ENCODE measurements around the gene SEL1L3. TPM values are rescaled to one million over a fixed set of nuclear protein-coding genes. Genes with fewer than 3 reads are reported as not detected.

The SEL1L3 gene
- total and polyA plus RNA-seq, 2 donors (not counting 1 experiment from before 2014, with no cell fraction given) = 120 to 280 TPM

DNA sequence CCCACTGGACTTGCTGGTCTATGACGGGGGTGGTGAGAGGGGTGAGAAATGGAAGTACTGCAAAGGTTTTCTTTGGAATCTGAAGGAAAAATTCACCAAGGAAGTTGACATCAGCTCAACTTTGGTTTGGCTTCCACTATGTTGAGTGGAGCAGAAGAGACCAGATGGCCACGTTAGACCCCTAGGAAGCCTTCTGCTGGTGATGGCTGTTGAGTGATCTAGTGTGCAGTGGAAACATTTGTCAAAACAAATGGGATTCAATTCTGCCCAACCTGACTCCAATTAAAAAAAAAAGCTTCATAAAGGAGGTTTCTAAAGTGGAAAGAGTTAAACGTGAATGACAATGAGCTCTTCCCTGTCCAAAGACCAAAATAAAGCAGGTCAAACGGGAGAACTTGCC lies 25.7 kb downstream of the SEL1L3 start:
- H2AFZ ChIP-seq (ENCODE audit: insufficient read depth, low read depth, low read length, poor library complexity, severe bottlenecking) = no peak overlapping the region
- intact Hi-C loops (cut with micrococcal nuclease) = no loop called here
- peaks cover 5 to 13% of the 10 kb centered on the region in 2 donors for H3K4me1 ChIP-seq (ENCODE audit: control insufficient read depth in 2 of 2, insufficient read depth in 2 of 2, low read length in 2 of 2)
- no peak overlapping the region for H3K4me2 ChIP-seq (replicated peaks; ENCODE audit: low read depth, low read length, poor library complexity, severe bottlenecking)
- H3K36me3 ChIP-seq (replicated peaks in 1 of 2; ENCODE audit: control extremely low read depth in 1 of 2, control insufficient read depth in 1 of 2, extremely low read depth in 1 of 2, insufficient read depth in 2 of 2, low read length in 1 of 2) = peaks cover 4 to 76% of the 10 kb centered on the region in 2 experiments
- H3K79me2 ChIP-seq (ENCODE audit: control insufficient read depth, insufficient read depth, low read length) = peaks cover 100% of the 10 kb centered on the region
- H4K20me1 ChIP-seq (ENCODE audit: control insufficient read depth, insufficient read depth, low read length, poor library complexity, severe bottlenecking) = peaks cover 100% of the 10 kb centered on the region
- DNase-seq (no peak), ATAC-seq (ENCODE audit: low read depth) (no peak)
- Mint-ChIP-seq H3K27ac (no peak overlapping the region), H3K4me1 (peaks cover 71% of the 10 kb centered on the region), H3K4me3 (no peak overlapping the region), H3K9me3 (ENCODE audit: insufficient read depth) (no peaks in the 10 kb centered on the region), H3K27me3 (no peaks in the 10 kb centered on the region)
- no peak overlapping the region for H3K27ac ChIP-seq (ENCODE audit: low read length in 2 of 2)
- no peak overlapping the region for H3K9ac ChIP-seq (ENCODE audit: low read length)
- no peaks in the 10 kb centered on the region for H3K27me3 ChIP-seq (replicated peaks in 1 of 4; ENCODE audit: control extremely low read depth in 1 of 4, control insufficient read depth in 3 of 4, insufficient read depth in 4 of 4, low read length in 3 of 4)
- no peaks in the 10 kb centered on the region for H3K9me3 ChIP-seq (ENCODE audit: control extremely low read depth in 1 of 3, control insufficient read depth in 2 of 3, insufficient read depth in 1 of 3, low read length in 2 of 3)
- TF ChIP-seq, protein P1, sequence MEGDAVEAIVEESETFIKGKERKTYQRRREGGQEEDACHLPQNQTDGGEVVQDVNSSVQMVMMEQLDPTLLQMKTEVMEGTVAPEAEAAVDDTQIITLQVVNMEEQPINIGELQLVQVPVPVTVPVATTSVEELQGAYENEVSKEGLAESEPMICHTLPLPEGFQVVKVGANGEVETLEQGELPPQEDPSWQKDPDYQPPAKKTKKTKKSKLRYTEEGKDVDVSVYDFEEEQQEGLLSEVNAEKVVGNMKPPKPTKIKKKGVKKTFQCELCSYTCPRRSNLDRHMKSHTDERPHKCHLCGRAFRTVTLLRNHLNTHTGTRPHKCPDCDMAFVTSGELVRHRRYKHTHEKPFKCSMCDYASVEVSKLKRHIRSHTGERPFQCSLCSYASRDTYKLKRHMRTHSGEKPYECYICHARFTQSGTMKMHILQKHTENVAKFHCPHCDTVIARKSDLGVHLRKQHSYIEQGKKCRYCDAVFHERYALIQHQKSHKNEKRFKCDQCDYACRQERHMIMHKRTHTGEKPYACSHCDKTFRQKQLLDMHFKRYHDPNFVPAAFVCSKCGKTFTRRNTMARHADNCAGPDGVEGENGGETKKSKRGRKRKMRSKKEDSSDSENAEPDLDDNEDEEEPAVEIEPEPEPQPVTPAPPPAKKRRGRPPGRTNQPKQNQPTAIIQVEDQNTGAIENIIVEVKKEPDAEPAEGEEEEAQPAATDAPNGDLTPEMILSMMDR (IDR thresholded peaks at IDR 0.05) = no peak
- TF ChIP-seq EZH2 (IDR thresholded peaks at IDR 0.05; ENCODE audit: borderline replicate concordance, insufficient read depth, low read depth, low read length, poor library complexity, severe bottlenecking) = no peak
- POLR2A ChIA-PET = no interaction called here
- 100% methylated on average over 1 of the region's 4 CpGs for WGBS (ENCODE audit: insufficient coverage)
- CTCF ChIA-PET = interaction anchor here (1.6 kb wide), 1 partner anchor 13 kb away, joined by 4 read pairs; no protein-coding TSS in a partner anchor
- no peak overlapping the region for H3K4me3 ChIP-seq (ENCODE audit: control extremely low read depth in 1 of 5, extremely low read depth in 1 of 5, insufficient read depth in 1 of 5, low read depth in 2 of 5, low read length in 4 of 5)

DNA sequence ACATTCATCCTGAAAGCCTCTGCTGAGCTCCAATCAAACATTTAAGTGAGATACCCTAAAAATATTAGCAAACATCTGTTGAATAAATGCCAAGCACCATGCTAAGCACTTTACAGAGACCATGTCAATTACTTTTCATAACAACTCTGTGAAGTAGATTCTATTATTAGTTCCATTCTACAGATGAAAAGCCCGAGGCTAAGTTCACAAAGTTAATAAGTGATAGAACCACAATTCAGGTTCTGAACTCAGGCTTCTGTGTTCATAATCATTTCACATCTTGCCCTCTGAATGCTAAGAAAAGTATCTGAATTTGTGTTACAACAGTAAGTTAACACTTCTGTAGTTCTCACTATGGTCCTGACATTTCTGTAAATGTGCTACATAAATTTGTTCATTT lies 27.4 kb downstream of the SEL1L3 start:
- peaks cover 0 to 4% of the 10 kb centered on the region in 2 donors for H3K4me1 ChIP-seq (ENCODE audit: control insufficient read depth in 2 of 2, insufficient read depth in 2 of 2, low read length in 2 of 2)
- H3K4me3 ChIP-seq (ENCODE audit: control extremely low read depth in 1 of 5, extremely low read depth in 1 of 5, insufficient read depth in 1 of 5, low read depth in 2 of 5, low read length in 4 of 5) = no peak overlapping the region
- peaks cover 4 to 78% of the 10 kb centered on the region in 2 experiments for H3K36me3 ChIP-seq (replicated peaks in 1 of 2; ENCODE audit: control extremely low read depth in 1 of 2, control insufficient read depth in 1 of 2, extremely low read depth in 1 of 2, insufficient read depth in 2 of 2, low read length in 1 of 2)
- H3K9ac ChIP-seq (ENCODE audit: low read length) = no peak overlapping the region
- ChIA-PET POLR2A (no interaction called here), CTCF (no interaction called here)
- no peaks in the 10 kb centered on the region for H3K9me3 ChIP-seq (ENCODE audit: control extremely low read depth in 1 of 3, control insufficient read depth in 2 of 3, insufficient read depth in 1 of 3, low read length in 2 of 3)
- H3K27me3 ChIP-seq (replicated peaks in 1 of 4; ENCODE audit: control extremely low read depth in 1 of 4, control insufficient read depth in 3 of 4, insufficient read depth in 4 of 4, low read length in 3 of 4) = no peaks in the 10 kb centered on the region
- H3K27ac ChIP-seq (ENCODE audit: low read length in 2 of 2) = no peak overlapping the region
- no peak overlapping the region for H2AFZ ChIP-seq (ENCODE audit: insufficient read depth, low read depth, low read length, poor library complexity, severe bottlenecking)
- intact Hi-C loops (cut with micrococcal nuclease) = no loop called here
- Mint-ChIP-seq H3K27me3 (no peaks in the 10 kb centered on the region), H3K4me3 (no peak overlapping the region), H3K9me3 (ENCODE audit: insufficient read depth) (no peaks in the 10 kb centered on the region), H3K27ac (no peak overlapping the region), H3K4me1 (peaks cover 58% of the 10 kb centered on the region)
- TF ChIP-seq EZH2 (IDR thresholded peaks at IDR 0.05; ENCODE audit: borderline replicate concordance, insufficient read depth, low read depth, low read length, poor library complexity, severe bottlenecking) = no peak
- TF ChIP-seq, protein P1 (IDR thresholded peaks at IDR 0.05) = no peak
- peaks cover 98% of the 10 kb centered on the region for H3K79me2 ChIP-seq (ENCODE audit: control insufficient read depth, insufficient read depth, low read length)
- no peak overlapping the region for H3K4me2 ChIP-seq (replicated peaks; ENCODE audit: low read depth, low read length, poor library complexity, severe bottlenecking)
- H4K20me1 ChIP-seq (ENCODE audit: control insufficient read depth, insufficient read depth, low read length, poor library complexity, severe bottlenecking) = peaks cover 99% of the 10 kb centered on the region
- WGBS (ENCODE audit: insufficient coverage) = no CpG with 5 or more reads among the region's 1 CpG
- no peak for ATAC-seq (ENCODE audit: low read depth)
- DNase-seq = no peak
